K562 treated with DMSO at 1 percent for 24 hours (cell line): ENCODE measurements around the gene PLK4. TPM values are rescaled to one million over a fixed set of nuclear protein-coding genes. Genes with fewer than 3 reads are reported as not detected.

ENCODE experiments used
- total RNA-seq: library from RNA; unstranded; fragments of 300-600 nt; gene quantifications from 2 replicates; pipeline ENCODE4 v1.2.3, GENCODE V29; 2022; ENCODE audit warnings: low read depth; ENCODE audit not compliant: insufficient read depth

Gene PLK4
- total RNA-seq, result 21.7 and 23.0 TPM in 2 replicates

DNA sequence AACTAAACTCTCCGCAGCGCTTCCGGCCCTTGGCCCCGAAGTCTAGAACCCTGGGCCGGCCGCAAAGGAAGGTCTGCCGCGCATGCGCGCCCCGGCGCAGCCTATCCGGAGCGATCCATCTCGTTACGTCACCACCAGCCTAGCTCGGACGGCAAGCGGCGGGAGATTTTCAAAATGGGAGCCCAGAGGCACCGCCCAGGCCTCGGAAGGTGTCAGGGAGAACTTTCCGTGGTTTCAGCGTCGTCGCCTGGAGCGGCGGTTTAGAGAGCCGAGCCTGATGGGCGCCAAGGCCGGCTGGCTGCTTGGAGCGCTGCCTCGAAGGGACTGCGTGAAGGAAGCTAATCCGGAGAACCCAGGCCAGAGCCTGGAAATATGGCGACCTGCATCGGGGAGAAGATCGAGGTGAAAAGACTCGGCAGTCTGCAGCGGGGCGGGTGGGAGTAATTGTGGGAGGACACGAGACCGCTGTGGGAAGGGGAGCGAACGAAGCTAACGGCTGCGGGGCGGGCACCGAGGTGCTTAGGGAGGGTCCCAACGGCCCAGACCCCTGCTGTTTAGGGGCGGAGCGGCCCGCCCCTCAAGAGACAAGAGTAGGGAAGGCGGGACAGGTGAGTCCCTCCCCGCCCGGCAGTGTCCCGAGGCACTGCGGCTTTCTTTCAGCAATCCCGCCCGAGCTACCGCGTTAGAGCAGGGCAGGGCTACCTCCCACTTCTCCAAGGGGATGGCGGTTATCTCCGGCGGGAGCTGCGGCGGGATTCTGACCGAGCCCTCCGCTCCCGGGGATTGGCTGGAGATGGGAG lies at the start of gene PLK4:
Gene PLK4 (plus strand): TSS at position 131 of the 800 bp plus-strand sequence. CDS start 242 bp downstream, at position 373.

Other genes starting within 250 kb of the PLK4 start
- 0.87 and 1.1 TPM in 2 replicates for gene INTU, start 247.9 kb upstream of the PLK4 start, total RNA-seq
- not detected in 2 replicates for gene SLC25A31, start 150.5 kb upstream of the PLK4 start, total RNA-seq
- gene HSPA4L, start 98.6 kb upstream of the PLK4 start, total RNA-seq, result 9.3 and 10.2 TPM in 2 replicates
- 6.5 and 9.2 TPM in 2 replicates for gene MFSD8, start 84.3 kb downstream of the PLK4 start, total RNA-seq
- 7.5 and 8.7 TPM in 2 replicates for gene ABHD18, start 84.5 kb downstream of the PLK4 start, total RNA-seq
- 17.9 and 19.8 TPM in 2 replicates for gene LARP1B, start 180.4 kb downstream of the PLK4 start, total RNA-seq